ENCODE results near the gene ARNT2. TPM values are rescaled to one million over a fixed set of nuclear protein-coding genes. Genes with fewer than 3 reads are reported as not detected.

Gene ARNT2
- polyA plus RNA-seq, 1 donor: 6.2 TPM

GRCh38 chr15:80442728-80443403 lies 38.7 kb downstream of the ARNT2 start:
- no peak for DNase-seq

- DNase-seq: no peak
Observed at GRCh38 chr15:80444680-80445251, 40.6 kb downstream of the ARNT2 start.

GRCh38 chr15:80445300-80446041 lies 41.3 kb downstream of the ARNT2 start:
- no peak for DNase-seq

- no peak for DNase-seq
Observed at GRCh38 chr15:80447077-80447476, 42.9 kb downstream of the ARNT2 start.

- DNase-seq: no peak
Observed at GRCh38 chr15:80449825-80450224, 45.6 kb downstream of the ARNT2 start.

- DNase-seq: no peak
Observed at GRCh38 chr15:80450811-80451321, 46.7 kb downstream of the ARNT2 start.

GRCh38 chr15:80452166-80452565 lies 48.0 kb downstream of the ARNT2 start:
- no peak for DNase-seq

- DNase-seq: no peak
Observed at GRCh38 chr15:80455051-80455648, 51.0 kb downstream of the ARNT2 start.

GRCh38 chr15:80455668-80456442 lies 51.7 kb downstream of the ARNT2 start:
- DNase-seq: peak; percentile 69

GRCh38 chr15:80456517-80457492 lies 52.6 kb downstream of the ARNT2 start:
- DNase-seq: no peak

- no peak for DNase-seq
Observed at GRCh38 chr15:80457896-80458295, 53.7 kb downstream of the ARNT2 start.

- DNase-seq: no peak
Observed at GRCh38 chr15:80458580-80458979, 54.4 kb downstream of the ARNT2 start.

- DNase-seq: no peak
Observed at GRCh38 chr15:80459380-80459779, 55.2 kb downstream of the ARNT2 start.

GRCh38 chr15:80459818-80460217 lies 55.6 kb downstream of the ARNT2 start:
- DNase-seq: no peak

GRCh38 chr15:80461356-80462095 lies 57.3 kb downstream of the ARNT2 start:
- DNase-seq: peak; percentile 20

GRCh38 chr15:80462111-80462510 lies 57.9 kb downstream of the ARNT2 start:
- no peak for DNase-seq

GRCh38 chr15:80462836-80463512 lies 58.8 kb downstream of the ARNT2 start:
- no peak for DNase-seq

- no peak for DNase-seq
Observed at GRCh38 chr15:80464951-80465625, 60.9 kb downstream of the ARNT2 start.

GRCh38 chr15:80465626-80466005 lies 61.4 kb downstream of the ARNT2 start:
- DNase-seq: no peak
